Lower leg skin (tissue), 3 donors: ENCODE data around the gene C4orf50.

Source experiments
- POLR2A ChIP-seq, 2 donors: fragments of 450-650 bp; IDR thresholded peaks; one replicate each; pipeline ENCODE4 v1.6.1; 2016 to 2017; ENCODE audit warnings: antibody characterized with exemption in 2 of 2, mild to moderate bottlenecking in 1 of 2, moderate library complexity in 1 of 2
- TF ChIP-seq, protein P1 (sequence below), 3 donors: fragments of 450-650 bp; IDR thresholded peaks; one replicate each; pipeline ENCODE4 v1.5.1; 2016; ENCODE audit warnings: antibody characterized with exemption in 3 of 3, mild to moderate bottlenecking in 3 of 3, moderate library complexity in 2 of 3

DNA sequence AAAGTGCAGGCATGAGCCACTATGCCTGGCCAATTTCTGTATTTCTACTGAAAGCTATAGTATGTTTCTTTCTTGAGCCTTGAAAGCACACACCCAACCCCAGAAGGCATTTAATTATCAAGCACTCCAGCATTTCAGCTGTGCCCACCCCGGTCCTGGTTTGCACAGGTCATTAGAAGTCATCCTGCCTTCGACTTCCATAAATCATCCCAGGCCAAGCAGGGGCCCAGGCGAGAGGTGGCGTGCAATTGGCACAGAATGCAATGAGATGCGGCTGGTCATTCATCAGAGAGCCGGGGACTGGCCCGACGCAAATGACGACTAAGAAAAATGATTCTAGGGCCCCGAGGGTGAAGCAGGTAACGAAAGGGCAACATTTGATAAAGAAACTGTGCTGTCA lies 100.6 kb downstream of the C4orf50 start:
- TF ChIP-seq, protein P1, sequence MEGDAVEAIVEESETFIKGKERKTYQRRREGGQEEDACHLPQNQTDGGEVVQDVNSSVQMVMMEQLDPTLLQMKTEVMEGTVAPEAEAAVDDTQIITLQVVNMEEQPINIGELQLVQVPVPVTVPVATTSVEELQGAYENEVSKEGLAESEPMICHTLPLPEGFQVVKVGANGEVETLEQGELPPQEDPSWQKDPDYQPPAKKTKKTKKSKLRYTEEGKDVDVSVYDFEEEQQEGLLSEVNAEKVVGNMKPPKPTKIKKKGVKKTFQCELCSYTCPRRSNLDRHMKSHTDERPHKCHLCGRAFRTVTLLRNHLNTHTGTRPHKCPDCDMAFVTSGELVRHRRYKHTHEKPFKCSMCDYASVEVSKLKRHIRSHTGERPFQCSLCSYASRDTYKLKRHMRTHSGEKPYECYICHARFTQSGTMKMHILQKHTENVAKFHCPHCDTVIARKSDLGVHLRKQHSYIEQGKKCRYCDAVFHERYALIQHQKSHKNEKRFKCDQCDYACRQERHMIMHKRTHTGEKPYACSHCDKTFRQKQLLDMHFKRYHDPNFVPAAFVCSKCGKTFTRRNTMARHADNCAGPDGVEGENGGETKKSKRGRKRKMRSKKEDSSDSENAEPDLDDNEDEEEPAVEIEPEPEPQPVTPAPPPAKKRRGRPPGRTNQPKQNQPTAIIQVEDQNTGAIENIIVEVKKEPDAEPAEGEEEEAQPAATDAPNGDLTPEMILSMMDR (IDR thresholded peaks at IDR 0.05): no peak
- TF ChIP-seq POLR2A (IDR thresholded peaks at IDR 0.05): no peak
